GM20000 (cell line): Measurements from ENCODE around the gene KLHL33.
A peak's percentile ranks its signal among the peaks of the same experiment; 100 is the strongest.

Source experiments
- DNase-seq: peaks from one replicate; pipeline ENCODE4 v3.0.0; 2012; ENCODE audit warnings: low spot score
- CTCF ChIP-seq: IDR thresholded peaks from 2 replicates; pipeline ENCODE4 v1.5.1; 2012; ENCODE audit warnings: mild to moderate bottlenecking, control low read depth; ENCODE audit errors: extremely low read depth, missing control alignments

The KLHL33 gene

GRCh38 chr14:20440465-20440864, 4.5 kb upstream of the KLHL33 start:
- no peak for TF ChIP-seq CTCF
- peak; percentile 16 for DNase-seq

GRCh38 chr14:20438664-20439063, 2.7 kb upstream of the KLHL33 start:
- DNase-seq: peak; percentile 49
- TF ChIP-seq CTCF: no peak

GRCh38 chr14:20436363-20436755, 393 bp upstream of the KLHL33 start:
- DNase-seq: no peak
- no peak for TF ChIP-seq CTCF

GRCh38 chr14:20434701-20435581, 1.0 kb downstream of the KLHL33 start:
- no peak for TF ChIP-seq CTCF
- no peak for DNase-seq

- DNase-seq: no peak
- no peak for TF ChIP-seq CTCF
Measured at GRCh38 chr14:20429801-20430669, 5.9 kb downstream of the KLHL33 start.

- TF ChIP-seq CTCF: no peak
- DNase-seq: no peak
Measured at GRCh38 chr14:20428802-20429201, 7.2 kb downstream of the KLHL33 start.

GRCh38 chr14:20428010-20428365, 8.0 kb downstream of the KLHL33 start:
- no peak for DNase-seq
- TF ChIP-seq CTCF: no peak
